Hindlimb muscle (tissue), 1 donor: Measurements from ENCODE around the gene OTOG. TPM values are rescaled to one million over a fixed set of nuclear protein-coding genes. Genes with fewer than 3 reads are reported as not detected.
A peak's percentile ranks its signal among the peaks of the same experiment; 100 is the strongest.

Experiments used
- DNase-seq: peaks from one replicate; pipeline ENCODE4 v3.0.0-alpha.2; 2013
- polyA plus RNA-seq: library from polyadenylated mRNA; unstranded; fragments of 120-200 nt; gene quantifications from one replicate; pipeline ENCODE4 v1.2.1, GENCODE V29; 2013; ENCODE audit not compliant: insufficient read length

OTOG gene
- polyA plus RNA-seq, 1 donor = 0.08 TPM

DNA sequence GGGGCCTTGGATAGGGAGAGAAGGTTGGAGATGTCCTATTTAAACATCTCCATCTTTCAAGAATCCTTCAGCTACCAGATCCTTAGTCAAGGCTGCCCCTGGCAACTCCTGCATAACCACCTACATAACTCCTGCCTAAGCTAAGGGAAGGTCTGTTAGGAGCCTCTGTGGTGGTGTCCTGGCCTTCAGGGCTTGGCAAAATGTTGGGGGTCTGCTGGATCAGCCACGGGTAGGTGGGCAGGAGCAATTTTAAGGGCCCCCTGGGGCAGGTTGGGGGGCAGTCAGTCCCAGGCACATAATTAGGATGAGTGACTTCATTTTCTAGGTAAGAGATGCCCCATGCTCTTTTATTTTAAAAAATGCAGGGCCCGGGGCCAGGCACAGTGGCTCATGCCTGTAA is 28.7 kb upstream of the OTOG start:
- DNase-seq = no peak

GRCh38 chr11:17519061-17519885 is 27.8 kb upstream of the OTOG start:
- DNase-seq = no peak

GRCh38 chr11:17521106-17521900 is 25.8 kb upstream of the OTOG start:
- DNase-seq = no peak

- no peak for DNase-seq
These were observed 24.4 kb upstream of the OTOG start for GRCh38 chr11:17522655-17523054.

- no peak for DNase-seq
These were observed 22.8 kb upstream of the OTOG start for GRCh38 chr11:17524221-17524620.

GRCh38 chr11:17525570-17525969 is 21.5 kb upstream of the OTOG start:
- no peak for DNase-seq

GRCh38 chr11:17526326-17526725 is 20.7 kb upstream of the OTOG start:
- no peak for DNase-seq

GRCh38 chr11:17526931-17527627 is 20.0 kb upstream of the OTOG start:
- no peak for DNase-seq

DNA sequence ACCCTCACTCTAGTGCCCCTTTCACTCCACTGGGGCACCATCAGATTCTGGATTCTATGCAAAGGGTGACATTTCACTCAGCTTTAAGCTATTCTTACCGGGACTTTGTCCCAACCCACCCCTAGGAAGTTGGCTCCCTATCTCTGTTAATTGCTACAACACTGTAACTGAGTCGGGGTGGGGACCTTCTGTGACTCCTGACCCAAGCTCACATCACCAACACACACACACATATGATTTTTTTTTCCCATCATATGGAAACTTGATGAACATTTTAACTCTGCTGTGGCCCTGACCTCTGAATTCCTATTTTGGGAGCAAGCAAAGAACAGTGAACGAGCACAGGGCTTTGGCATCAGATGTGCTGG is 19.4 kb upstream of the OTOG start:
- no peak for DNase-seq

- DNase-seq = peak; percentile 34
These were observed 18.8 kb upstream of the OTOG start for GRCh38 chr11:17528181-17528691.

DNA sequence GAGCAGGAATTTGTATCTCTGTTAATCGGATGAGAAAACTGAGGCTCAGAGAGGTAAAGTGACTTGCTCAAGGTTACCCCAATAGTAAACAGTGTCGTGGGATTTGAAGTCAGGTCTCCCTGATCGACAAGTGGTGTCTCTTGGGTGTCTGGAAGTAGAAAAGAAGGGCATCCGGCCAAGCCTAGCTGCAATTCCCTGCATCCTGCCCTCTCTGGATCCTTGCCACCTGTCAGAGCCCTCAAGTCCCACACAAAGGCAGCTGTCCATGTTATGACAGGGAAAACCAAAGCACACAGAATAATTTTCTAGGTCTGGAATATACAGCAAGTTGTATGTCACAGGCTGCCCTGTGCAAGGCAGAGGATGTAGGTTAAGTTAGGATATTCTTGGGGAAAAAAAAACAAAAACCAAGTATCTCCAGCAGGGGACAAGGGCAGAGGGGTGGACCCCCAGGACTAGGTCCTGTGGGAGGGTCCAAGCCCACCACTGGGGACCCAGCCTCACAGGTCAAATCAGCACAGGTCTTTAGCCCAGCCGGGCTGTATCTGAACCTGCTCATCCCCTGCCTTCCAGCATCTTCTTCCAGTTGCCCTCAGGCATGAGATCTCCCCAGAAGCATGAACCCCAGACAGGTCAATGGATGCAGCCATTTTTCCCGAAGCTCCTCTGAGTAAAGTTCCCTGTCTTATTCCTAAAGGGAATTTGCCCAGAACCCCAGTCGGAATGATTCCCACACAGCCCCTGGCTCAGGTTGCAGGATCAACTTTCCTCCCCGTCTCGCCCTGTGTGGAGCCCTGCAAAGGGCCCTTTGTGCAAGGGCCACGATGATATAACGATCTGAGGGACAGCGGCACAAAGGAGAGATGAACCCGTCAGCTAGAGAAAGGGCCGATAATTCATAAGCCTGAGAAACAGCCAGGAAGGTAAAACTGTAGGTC is 17.9 kb upstream of the OTOG start:
- DNase-seq = no peak

DNA sequence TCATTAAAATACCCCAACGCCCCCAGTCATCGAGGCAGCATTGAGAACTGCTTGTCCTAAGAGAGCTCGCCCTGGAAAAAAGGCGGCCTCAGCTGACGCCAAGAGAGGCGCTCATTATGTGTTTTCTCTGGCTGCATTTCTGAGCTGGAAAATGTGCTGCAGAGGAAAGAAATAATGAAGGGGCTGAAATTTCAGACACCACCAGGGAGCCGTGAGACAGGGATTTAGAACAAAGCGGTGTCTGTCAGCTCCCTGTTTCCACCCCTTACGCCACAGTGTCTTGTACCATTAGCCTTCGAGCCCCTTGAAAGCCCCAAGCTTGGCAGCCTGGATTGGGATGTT is 17.2 kb upstream of the OTOG start:
- DNase-seq = peak; percentile 61

- DNase-seq = no peak
These were observed 15.9 kb upstream of the OTOG start for GRCh38 chr11:17531071-17531600.

DNA sequence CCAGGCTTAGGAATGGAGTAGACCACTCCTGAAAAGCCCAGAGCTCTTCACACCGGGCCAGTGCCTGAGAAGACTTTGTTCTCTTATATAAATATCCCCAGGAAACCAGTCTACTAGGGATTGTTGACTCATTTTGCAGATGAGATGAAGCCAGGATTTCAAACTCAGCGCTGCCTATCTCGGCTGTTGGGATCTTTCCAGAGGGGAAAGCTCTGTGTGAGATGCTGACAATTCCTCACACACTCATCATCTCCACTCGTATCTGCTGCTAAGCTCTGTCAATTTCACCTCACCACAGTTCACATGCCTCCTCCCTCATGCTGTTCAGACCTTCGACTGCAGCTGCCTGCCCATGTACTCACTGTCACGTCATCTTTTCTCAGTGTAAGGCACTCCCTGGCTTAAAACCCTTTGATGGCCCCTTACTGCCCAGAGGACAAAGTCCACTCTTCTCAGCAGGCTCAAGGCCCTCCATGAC is 15.4 kb upstream of the OTOG start:
- no peak for DNase-seq

- no peak for DNase-seq
These were observed 14.3 kb upstream of the OTOG start for GRCh38 chr11:17532784-17533183.

DNA sequence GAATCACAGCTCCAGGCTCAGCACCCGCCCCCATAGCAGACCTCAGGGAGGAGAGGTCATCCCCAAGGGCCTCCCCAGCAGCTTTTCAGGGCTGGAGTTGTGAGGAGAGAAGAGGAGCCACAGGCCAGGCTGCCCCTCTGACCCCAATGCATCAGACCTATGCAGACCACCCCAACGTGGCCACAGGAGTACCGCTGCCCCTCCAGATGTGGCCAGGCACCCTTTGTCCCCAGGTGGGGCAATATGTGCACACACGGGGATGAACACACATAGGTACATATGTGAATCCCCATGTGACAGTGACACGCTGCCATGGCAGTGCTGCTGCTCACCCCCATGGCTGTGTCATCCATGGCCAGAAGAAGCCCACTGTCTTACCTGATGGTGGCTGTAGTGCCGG is 13.7 kb upstream of the OTOG start:
- no peak for DNase-seq

- DNase-seq = no peak
These were observed 13.2 kb upstream of the OTOG start for GRCh38 chr11:17533778-17534415.

- DNase-seq = no peak
These were observed 11.6 kb upstream of the OTOG start for GRCh38 chr11:17535488-17535887.

DNA sequence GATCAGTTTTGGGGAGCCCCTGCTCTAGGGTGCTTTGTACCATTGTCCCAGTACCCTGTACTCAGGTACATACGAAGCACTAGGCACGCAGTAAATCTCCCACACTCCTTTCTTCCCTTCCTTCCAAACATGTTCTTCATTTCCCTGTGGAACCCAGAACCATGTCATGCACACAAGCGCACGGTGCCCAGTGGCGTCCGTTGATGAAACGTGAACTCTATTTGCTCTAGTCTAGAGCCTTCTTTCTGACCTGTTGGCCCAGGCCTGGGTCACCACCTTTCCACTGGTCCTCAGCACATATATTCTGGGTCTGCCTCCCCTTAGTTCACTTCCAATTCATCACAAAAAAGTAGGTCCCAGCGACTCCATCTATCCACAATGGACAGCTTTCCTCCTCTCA is 9.8 kb upstream of the OTOG start:
- no peak for DNase-seq

DNA sequence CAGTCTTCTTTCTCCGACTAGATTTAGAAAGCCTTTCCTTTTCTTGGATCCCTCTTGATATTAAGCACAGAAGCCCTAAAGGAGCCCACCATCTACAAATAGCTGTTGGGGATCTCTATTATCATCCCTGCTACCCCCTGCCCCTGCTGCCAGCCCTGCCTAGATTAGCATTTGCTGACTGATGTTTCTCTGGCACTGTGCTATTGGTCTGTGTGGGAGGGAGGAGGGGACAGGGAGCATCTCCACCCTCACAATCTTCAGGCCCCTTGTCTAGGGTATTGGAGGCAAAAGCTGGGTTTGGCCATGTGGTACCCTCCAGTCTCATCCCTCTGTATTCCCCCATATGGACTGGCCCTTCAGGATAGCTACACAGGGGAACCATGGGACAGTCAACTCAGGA is 9.0 kb upstream of the OTOG start:
- no peak for DNase-seq

GRCh38 chr11:17538731-17539130 is 8.3 kb upstream of the OTOG start:
- DNase-seq = no peak
